GM12878 (cell line): Measurements from ENCODE around the gene TRRAP. TPM values are rescaled to one million over a fixed set of nuclear protein-coding genes. Genes with fewer than 3 reads are reported as not detected.

Experiments used
- ATAC-seq: fragments of 200-7000 bp; cut with Tn5 transposase; 3 replicates; pipeline ENCODE4 v1.9.1; 2020; ENCODE audit warnings: mild to moderate bottlenecking, moderate library complexity
- BruUV-seq: library from RNA; stranded (reverse); fragments of 400-500 nt; replicated peaks from 2 replicates; lab custom pipeline; 2021; lab: Mats Ljungman, UMichigan
- CTCF ChIA-PET: fragments of 300-600 bp; sonication (Branson Sonifier 250); formaldehyde crosslinking; extraction: SDS; loops from one replicate; lab custom pipeline; 2021; ENCODE audit warnings: inconsistent platforms; lab: Yijun Ruan, JAX
- POLR2A ChIA-PET: fragments of 350-600 bp; formaldehyde crosslinking; extraction: SDS; loops from one replicate; lab custom pipeline; 2021; ENCODE audit warnings: inconsistent platforms; lab: Charles Lee
- RAD21 ChIA-PET: fragments of 300-600 bp; sonication (Branson Sonifier 250); formaldehyde crosslinking; loops from one replicate; lab custom pipeline; 2023; ENCODE audit warnings: antibody characterized with exemption; ENCODE audit not compliant: unreplicated experiment; lab: Charles Lee
- SMC1A ChIA-PET: fragments of 300-600 bp; sonication (Branson Sonifier 250); formaldehyde crosslinking; loops from one replicate; lab custom pipeline; 2023; ENCODE audit not compliant: unreplicated experiment, uncharacterized antibody; lab: Charles Lee
- DNase-seq: peaks from one replicate; pipeline ENCODE4 v3.0.0-alpha.2; 2011; ENCODE audit warnings: low read depth, low spot score
- FAIRE-seq: peaks from 3 replicates; lab custom pipeline; 2011; peaks lifted over from hg19 to GRCh38; lab: Jason Lieb, UNC
- H2AFZ ChIP-seq: 2 replicates; pipeline ENCODE4 v1.6.0; 2011; ENCODE audit warnings: low read depth, low read length, control low read depth; ENCODE audit not compliant: control insufficient read depth
- H3K27ac ChIP-seq: 2 replicates; pipeline ENCODE4 v1.5.1; 2011; ENCODE audit warnings: control low read depth; ENCODE audit not compliant: control insufficient read depth, insufficient read depth
- H3K27me3 ChIP-seq, 2 experiments: replicated peaks in 1 of 2; 2 replicates each; pipeline versions ENCODE4 v1.6.0 to v1.6.1; 2011; ENCODE audit warnings: low read length in 1 of 2; ENCODE audit not compliant: control insufficient read depth in 2 of 2, insufficient read depth in 2 of 2
- H3K36me3 ChIP-seq, 2 experiments: 2 replicates each; pipeline ENCODE4 v1.5.1; 2011; ENCODE audit warnings: low read length in 1 of 2; ENCODE audit not compliant: control insufficient read depth in 2 of 2, insufficient read depth in 2 of 2
- H3K4me1 ChIP-seq: 2 replicates; pipeline ENCODE4 v1.6.1; 2011; ENCODE audit warnings: mild to moderate bottlenecking, low read length, moderate library complexity, mixed read lengths; ENCODE audit not compliant: control insufficient read depth, insufficient read depth
- H3K4me2 ChIP-seq: 2 replicates; pipeline ENCODE4 v1.6.0; 2011; ENCODE audit warnings: control low read depth; ENCODE audit not compliant: control insufficient read depth, insufficient read depth
- H3K4me3 ChIP-seq: fragments of 200-600 bp; sonication (generic); 2 replicates; pipeline ENCODE4 v1.5.1; 2016
- H3K79me2 ChIP-seq: 2 replicates; pipeline ENCODE4 v1.6.0; 2011; ENCODE audit warnings: low read length; ENCODE audit not compliant: control insufficient read depth, insufficient read depth
- H3K9ac ChIP-seq: 2 replicates; pipeline ENCODE4 v1.8.0; 2011; ENCODE audit warnings: low read length, control low read depth, mixed read lengths; ENCODE audit not compliant: control insufficient read depth, insufficient read depth
- H3K9me3 ChIP-seq: replicated peaks from 3 replicates; pipeline ENCODE4 v1.5.1; 2011; ENCODE audit warnings: mild to moderate bottlenecking, low read length; ENCODE audit not compliant: control insufficient read depth, insufficient read depth
- H4K20me1 ChIP-seq: 2 replicates; pipeline ENCODE4 v1.6.0; 2011; ENCODE audit not compliant: control insufficient read depth, insufficient read depth
- BRCA1 ChIP-seq: IDR thresholded peaks from 2 replicates; pipeline ENCODE4 v1.6.1; 2011; ENCODE audit warnings: low read depth, low read length, improper control_type of control experiment
- CBX3 ChIP-seq: fragments of 200-600 bp; sonication (generic); IDR thresholded peaks from 2 replicates; pipeline ENCODE4 v1.6.1; 2016; ENCODE audit warnings: low read depth, borderline replicate concordance
- CEBPB ChIP-seq, 2 experiments: fragments of 150-350 bp in 1 of 2; IDR thresholded peaks; 2 replicates each; pipeline ENCODE4 v1.6.1; 2012 to 2014; ENCODE audit warnings: low read depth in 2 of 2, low read length in 2 of 2, borderline replicate concordance in 1 of 2, inconsistent platforms in 1 of 2
- CHD2 ChIP-seq: IDR thresholded peaks from 2 replicates; pipeline ENCODE4 v1.6.1; 2011; ENCODE audit warnings: low read depth, low read length, improper control_type of control experiment, borderline replicate concordance
- DPF2 ChIP-seq: fragments of 450-650 bp; IDR thresholded peaks from 2 replicates; pipeline ENCODE4 v1.6.1; 2017; ENCODE audit warnings: mild to moderate bottlenecking
- FOXK2 ChIP-seq: fragments of 450-650 bp; IDR thresholded peaks from 2 replicates; pipeline ENCODE4 v1.6.1; 2017; ENCODE audit warnings: mild to moderate bottlenecking, moderate library complexity
- GABPA ChIP-seq: IDR thresholded peaks from 2 replicates; pipeline ENCODE4 v1.6.1; 2014; ENCODE audit warnings: antibody characterized with exemption, low read depth, mild to moderate bottlenecking, inconsistent platforms
- NR2C2 ChIP-seq: IDR thresholded peaks from 2 replicates; pipeline ENCODE4 v1.6.1; 2011; ENCODE audit warnings: borderline replicate concordance, low read depth; ENCODE audit not compliant: control insufficient read depth, insufficient read length
- SMAD1 ChIP-seq: fragments of 450-650 bp; IDR thresholded peaks from 2 replicates; pipeline ENCODE4 v1.6.1; 2018; ENCODE audit warnings: mild to moderate bottlenecking, low read depth; ENCODE audit not compliant: partially characterized antibody
- TCF12 ChIP-seq: IDR thresholded peaks from 2 replicates; pipeline ENCODE4 v1.6.1; 2011; ENCODE audit warnings: low read depth, mild to moderate bottlenecking, low read length
- TCF3 ChIP-seq: IDR thresholded peaks from 2 replicates; pipeline ENCODE4 v1.6.1; 2012; ENCODE audit warnings: low read depth, mild to moderate bottlenecking, low read length, borderline replicate concordance; ENCODE audit not compliant: insufficient read depth
- ZNF207 ChIP-seq: fragments of 450-650 bp; IDR thresholded peaks from 2 replicates; pipeline ENCODE4 v1.6.1; 2014; ENCODE audit warnings: antibody characterized with exemption, mild to moderate bottlenecking, borderline replicate concordance
- WGBS: methylation state at CpG from one replicate; pipeline ENCODE4 v1.1.6; 2016; ENCODE audit warnings: low lambda C conversion rate; ENCODE audit not compliant: insufficient replicate concordance, insufficient coverage; ENCODE audit errors: missing lambda C conversion rate; 5-methylcytosine and 5-hydroxymethylcytosine counted together
- in situ Hi-C: fragments of 300-500 bp; cut with MboI; formaldehyde crosslinking; loops from 9 replicates; pipeline ENCODE4 v1.14.3; 2018; ENCODE audit warnings: mixed read lengths
- intact Hi-C: fragments of 100-400 bp; cut with micrococcal nuclease; formaldehyde crosslinking; loops from one replicate; pipeline ENCODE4 v1.14.2; 2022; ENCODE audit not compliant: unreplicated experiment
- polyA plus RNA-seq, 11 experiments: library from polyadenylated mRNA; depleted of rRNA in 4 of 11; unstranded in 6 of 11; stranded (reverse) in 5 of 11; fragments of >200 nt; fragmentation: Nextera tagmentation in 4 of 11; fragmentation: Illumina TruSeq in 1 of 11; extraction: Ambion mirVana in 4 of 11; extraction: Trizol in 1 of 11; gene quantifications; 1 replicate in 1 of 11; 2 replicates in 10 of 11; pipeline versions ENCODE4 v1.2.1 to v1.2.3, GENCODE V29; 2011 to 2016; ENCODE audit warnings: inconsistent platforms in 2 of 11, missing spikeins in 2 of 11, low read depth in 1 of 11
- total RNA-seq, 4 experiments: library from RNA; depleted of rRNA in 3 of 4; stranded (reverse); fragments of >200 nt in 3 of 4; fragmentation: Illumina TruSeq in 1 of 4; extraction: Trizol in 1 of 4; gene quantifications; 2 replicates each; pipeline versions ENCODE4 v1.2.1 to v1.2.3, GENCODE V29; 2013 to 2021
- TF ChIP-seq, protein P1 (sequence below): fragments of 450-650 bp; IDR thresholded peaks from 2 replicates; pipeline ENCODE4 v1.6.1; 2017; ENCODE audit warnings: low read depth, mild to moderate bottlenecking, moderate library complexity
- TF ChIP-seq, protein P2 (sequence below): fragments of 150-350 bp; IDR thresholded peaks from 2 replicates; pipeline ENCODE4 v1.6.1; 2014; ENCODE audit warnings: mild to moderate bottlenecking, low read depth, low read length
- TF ChIP-seq, protein P3 (sequence below): fragments of 450-650 bp; IDR thresholded peaks from 2 replicates; pipeline ENCODE4 v1.6.1; 2017; ENCODE audit warnings: mild to moderate bottlenecking
- TF ChIP-seq, protein P4 (sequence below): IDR thresholded peaks from 2 replicates; pipeline ENCODE4 v1.6.1; 2012; ENCODE audit warnings: low read depth, low read length, improper control_type of control experiment

TRRAP gene
- total and polyA plus RNA-seq, 10 of the 15 experiments (the other 5 are each of a cell fraction or from before 2014, with no cell fraction given) = 1.1 to 39.3 (median 8.5) TPM

DNA sequence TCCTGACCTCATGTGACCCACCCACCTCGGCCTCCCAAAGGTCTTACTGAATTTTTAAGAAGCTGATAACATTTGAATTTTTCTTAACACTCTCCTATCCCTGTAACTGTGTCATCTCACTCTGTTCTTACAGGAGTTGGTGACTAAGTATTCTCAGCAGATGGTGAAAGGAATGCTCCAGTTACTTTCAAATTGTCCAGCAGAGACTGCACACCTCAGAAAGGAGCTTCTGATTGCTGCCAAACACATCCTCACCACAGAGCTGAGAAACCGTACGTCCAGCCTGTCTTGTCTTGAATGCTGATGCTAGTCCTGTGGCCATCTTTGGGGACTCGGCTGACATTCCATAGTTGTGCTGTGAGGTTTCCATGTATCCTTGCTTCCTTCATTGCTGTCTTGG lies 24.9 kb downstream of the TRRAP start (continued):
- TF ChIP-seq, protein P1, sequence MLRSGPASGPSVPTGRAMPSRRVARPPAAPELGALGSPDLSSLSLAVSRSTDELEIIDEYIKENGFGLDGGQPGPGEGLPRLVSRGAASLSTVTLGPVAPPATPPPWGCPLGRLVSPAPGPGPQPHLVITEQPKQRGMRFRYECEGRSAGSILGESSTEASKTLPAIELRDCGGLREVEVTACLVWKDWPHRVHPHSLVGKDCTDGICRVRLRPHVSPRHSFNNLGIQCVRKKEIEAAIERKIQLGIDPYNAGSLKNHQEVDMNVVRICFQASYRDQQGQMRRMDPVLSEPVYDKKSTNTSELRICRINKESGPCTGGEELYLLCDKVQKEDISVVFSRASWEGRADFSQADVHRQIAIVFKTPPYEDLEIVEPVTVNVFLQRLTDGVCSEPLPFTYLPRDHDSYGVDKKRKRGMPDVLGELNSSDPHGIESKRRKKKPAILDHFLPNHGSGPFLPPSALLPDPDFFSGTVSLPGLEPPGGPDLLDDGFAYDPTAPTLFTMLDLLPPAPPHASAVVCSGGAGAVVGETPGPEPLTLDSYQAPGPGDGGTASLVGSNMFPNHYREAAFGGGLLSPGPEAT = no peak
- TF ChIP-seq, protein P2, sequence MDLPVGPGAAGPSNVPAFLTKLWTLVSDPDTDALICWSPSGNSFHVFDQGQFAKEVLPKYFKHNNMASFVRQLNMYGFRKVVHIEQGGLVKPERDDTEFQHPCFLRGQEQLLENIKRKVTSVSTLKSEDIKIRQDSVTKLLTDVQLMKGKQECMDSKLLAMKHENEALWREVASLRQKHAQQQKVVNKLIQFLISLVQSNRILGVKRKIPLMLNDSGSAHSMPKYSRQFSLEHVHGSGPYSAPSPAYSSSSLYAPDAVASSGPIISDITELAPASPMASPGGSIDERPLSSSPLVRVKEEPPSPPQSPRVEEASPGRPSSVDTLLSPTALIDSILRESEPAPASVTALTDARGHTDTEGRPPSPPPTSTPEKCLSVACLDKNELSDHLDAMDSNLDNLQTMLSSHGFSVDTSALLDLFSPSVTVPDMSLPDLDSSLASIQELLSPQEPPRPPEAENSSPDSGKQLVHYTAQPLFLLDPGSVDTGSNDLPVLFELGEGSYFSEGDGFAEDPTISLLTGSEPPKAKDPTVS = no peak
- TF ChIP-seq FOXK2 = no peak

DNA sequence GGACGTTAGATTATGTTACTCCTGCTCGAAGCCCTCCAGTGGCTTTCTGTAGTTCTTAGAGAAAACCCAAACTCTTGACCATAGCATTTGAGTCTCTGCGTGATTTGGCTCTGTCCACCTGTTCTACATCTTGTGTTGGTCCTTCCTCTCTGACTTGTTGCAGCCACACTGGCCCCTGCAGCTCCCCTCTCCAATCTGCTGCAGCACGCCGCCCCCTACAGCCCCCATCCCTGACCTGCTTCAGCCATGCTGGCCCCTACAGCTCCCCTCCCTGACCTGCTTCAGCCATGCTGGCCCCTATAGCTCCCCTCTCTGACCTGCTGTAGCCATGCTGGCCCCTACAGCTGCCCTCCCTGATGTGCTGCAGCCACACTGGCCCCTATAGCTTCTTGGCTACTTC lies 29.2 kb downstream of the TRRAP start:
- in situ Hi-C loops = no loop called here
- Histone ChIP-seq H3K36me3 (peaks cover 20 to 33% of the 10 kb centered on the region in 2 experiments), H3K9me3 (no peaks in the 10 kb centered on the region), H3K4me2 (no peak overlapping the region), H3K4me1 (no peaks in the 10 kb centered on the region), H2AFZ (no peak overlapping the region), H4K20me1 (no peaks in the 10 kb centered on the region), H3K79me2 (no peaks in the 10 kb centered on the region), H3K27me3 (no peaks in the 10 kb centered on the region), H3K9ac (no peak overlapping the region), H3K4me3 (no peak overlapping the region), H3K27ac (no peak overlapping the region)
- intact Hi-C loops = no loop called here
- no peak for DNase-seq
- ChIA-PET RAD21 (interaction anchor here (0.6 kb wide), 1 partner anchor 812 kb away, joined by 3 read pairs; no protein-coding TSS in a partner anchor), POLR2A (no interaction called here), CTCF (interaction anchor here (0.6 to 1.4 kb wide), 2 partner anchors 16 to 36 kb away, joined by 3 to 6 read pairs; no protein-coding TSS in a partner anchor), SMC1A (no interaction called here)
- no TSS peak for BruUV-seq
- ATAC-seq = no peak
- WGBS = 91% methylated on average over 5 of the region's 5 CpGs
- FAIRE-seq = no peak
- TF ChIP-seq SMAD1 = no peak
- no peak for TF ChIP-seq CHD2
- TF ChIP-seq NR2C2 = no peak
- TF ChIP-seq DPF2 = no peak
- no peak for TF ChIP-seq BRCA1
- TF ChIP-seq CEBPB (IDR thresholded peaks at IDR 0.05; ENCODE audit: borderline replicate concordance in 1 of 2, low read depth in 2 of 2, low read length in 2 of 2) = no peak
- TF ChIP-seq, protein P3, sequence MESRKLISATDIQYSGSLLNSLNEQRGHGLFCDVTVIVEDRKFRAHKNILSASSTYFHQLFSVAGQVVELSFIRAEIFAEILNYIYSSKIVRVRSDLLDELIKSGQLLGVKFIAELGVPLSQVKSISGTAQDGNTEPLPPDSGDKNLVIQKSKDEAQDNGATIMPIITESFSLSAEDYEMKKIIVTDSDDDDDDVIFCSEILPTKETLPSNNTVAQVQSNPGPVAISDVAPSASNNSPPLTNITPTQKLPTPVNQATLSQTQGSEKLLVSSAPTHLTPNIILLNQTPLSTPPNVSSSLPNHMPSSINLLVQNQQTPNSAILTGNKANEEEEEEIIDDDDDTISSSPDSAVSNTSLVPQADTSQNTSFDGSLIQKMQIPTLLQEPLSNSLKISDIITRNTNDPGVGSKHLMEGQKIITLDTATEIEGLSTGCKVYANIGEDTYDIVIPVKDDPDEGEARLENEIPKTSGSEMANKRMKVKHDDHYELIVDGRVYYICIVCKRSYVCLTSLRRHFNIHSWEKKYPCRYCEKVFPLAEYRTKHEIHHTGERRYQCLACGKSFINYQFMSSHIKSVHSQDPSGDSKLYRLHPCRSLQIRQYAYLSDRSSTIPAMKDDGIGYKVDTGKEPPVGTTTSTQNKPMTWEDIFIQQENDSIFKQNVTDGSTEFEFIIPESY = no peak
- TF ChIP-seq TCF3 = no peak
- no peak for TF ChIP-seq CBX3
- TF ChIP-seq, protein P4, sequence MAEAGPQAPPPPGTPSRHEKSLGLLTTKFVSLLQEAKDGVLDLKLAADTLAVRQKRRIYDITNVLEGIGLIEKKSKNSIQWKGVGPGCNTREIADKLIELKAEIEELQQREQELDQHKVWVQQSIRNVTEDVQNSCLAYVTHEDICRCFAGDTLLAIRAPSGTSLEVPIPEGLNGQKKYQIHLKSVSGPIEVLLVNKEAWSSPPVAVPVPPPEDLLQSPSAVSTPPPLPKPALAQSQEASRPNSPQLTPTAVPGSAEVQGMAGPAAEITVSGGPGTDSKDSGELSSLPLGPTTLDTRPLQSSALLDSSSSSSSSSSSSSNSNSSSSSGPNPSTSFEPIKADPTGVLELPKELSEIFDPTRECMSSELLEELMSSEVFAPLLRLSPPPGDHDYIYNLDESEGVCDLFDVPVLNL = no peak
- no peak for TF ChIP-seq GABPA
- no peak for TF ChIP-seq TCF12
- no peak for TF ChIP-seq ZNF207
